Caco-2 (cell line): ENCODE measurements around the gene PPP2R5C. TPM values are rescaled to one million over a fixed set of nuclear protein-coding genes. Genes with fewer than 3 reads are reported as not detected.
"Not testable (repeated sequence)": the region's sequence is repeated elsewhere in the genome, so short reads cannot be mapped to it uniquely, and the experiment has no call there.

ENCODE experiments used
- BruUV-seq: library from RNA; stranded (reverse); fragments of 400-500 nt; replicated peaks from 2 replicates; lab custom pipeline; 2021; lab: Mats Ljungman, UMichigan
- CTCF ChIA-PET: fragments of 300-600 bp; sonication (Branson Sonifier 250); formaldehyde crosslinking; loops from one replicate; lab custom pipeline; 2022; ENCODE audit warnings: antibody characterized with exemption; lab: Charles Lee
- POLR2A ChIA-PET: fragments of 300-600 bp; sonication (Branson Sonifier 250); formaldehyde crosslinking; loops from one replicate; lab custom pipeline; 2022; ENCODE audit warnings: antibody characterized with exemption; lab: Charles Lee
- DNase-seq, 2 experiments: peaks; one replicate each; pipeline versions ENCODE4 v3.0.0 to v3.0.0-alpha.2; 2020 to 2022
- H3K27me3 ChIP-seq: replicated peaks from 2 replicates; pipeline ENCODE4 v1.6.0; 2011; ENCODE audit warnings: low read length; ENCODE audit not compliant: control insufficient read depth, insufficient read depth
- H3K36me3 ChIP-seq: 2 replicates; pipeline ENCODE4 v1.5.1; 2011; ENCODE audit warnings: low read length; ENCODE audit not compliant: control insufficient read depth, insufficient read depth
- H3K4me1 ChIP-seq: fragments of 250-450 bp; sonication (Bioruptor Pico); 2 replicates; pipeline ENCODE4 v1.5.1; 2020; ENCODE audit warnings: mild to moderate bottlenecking
- H3K4me3 ChIP-seq: 2 replicates; pipeline ENCODE4 v1.5.1; 2011; ENCODE audit warnings: low read depth, mild to moderate bottlenecking, control low read depth, low read length
- H3K9me3 ChIP-seq: fragments of 250-450 bp; sonication (Bioruptor Pico); 2 replicates; pipeline ENCODE4 v1.5.1; 2020; ENCODE audit warnings: mild to moderate bottlenecking, moderate library complexity
- H3K27ac Mint-ChIP-seq: one replicate; pipeline ENCODE4 v1.8.0; 2022; ENCODE audit warnings: mixed read lengths; ENCODE audit not compliant: unreplicated experiment
- H3K27me3 Mint-ChIP-seq: one replicate; pipeline ENCODE4 v1.8.0; 2022; ENCODE audit warnings: mixed read lengths; ENCODE audit not compliant: insufficient read depth, unreplicated experiment
- H3K36me3 Mint-ChIP-seq: one replicate; pipeline ENCODE4 v1.8.0; 2022; ENCODE audit warnings: mild to moderate bottlenecking, mixed read lengths; ENCODE audit not compliant: insufficient read depth, unreplicated experiment
- H3K4me1 Mint-ChIP-seq: one replicate; pipeline ENCODE4 v1.8.0; 2022; ENCODE audit warnings: low read depth, mixed read lengths; ENCODE audit not compliant: unreplicated experiment
- H3K4me3 Mint-ChIP-seq: one replicate; pipeline ENCODE4 v1.8.0; 2022; ENCODE audit warnings: mild to moderate bottlenecking, moderate library complexity, mixed read lengths; ENCODE audit not compliant: unreplicated experiment
- H3K9me3 Mint-ChIP-seq: one replicate; pipeline ENCODE4 v1.8.0; 2022; ENCODE audit warnings: mixed read lengths; ENCODE audit not compliant: unreplicated experiment
- intact Hi-C: fragments of 100-400 bp; cut with micrococcal nuclease; formaldehyde crosslinking; loops from one replicate; pipeline ENCODE4 v1.10.0; 2022; ENCODE audit not compliant: unreplicated experiment
- total RNA-seq: library from RNA; stranded (reverse); gene quantifications from 2 replicates; pipeline ENCODE4 v1.2.3, GENCODE V29; 2022
- TF ChIP-seq, protein P1 (sequence below), 2 experiments: fragments of 200-600 bp in 1 of 2; IDR thresholded peaks; 1 replicate in 1 of 2; 2 replicates in 1 of 2; pipeline versions ENCODE4 v1.5.1 to v1.8.0; 2011 to 2022; ENCODE audit warnings: antibody characterized with exemption in 1 of 2, control low read depth in 1 of 2, inconsistent platforms in 1 of 2, low read depth in 1 of 2, low read length in 1 of 2, mild to moderate bottlenecking in 1 of 2, moderate library complexity in 1 of 2; ENCODE audit not compliant: insufficient read depth in 1 of 2, severe bottlenecking in 1 of 2, unreplicated experiment in 1 of 2

The PPP2R5C gene
- total RNA-seq, 1 experiment from 2014 or later: 97.5 TPM

DNA sequence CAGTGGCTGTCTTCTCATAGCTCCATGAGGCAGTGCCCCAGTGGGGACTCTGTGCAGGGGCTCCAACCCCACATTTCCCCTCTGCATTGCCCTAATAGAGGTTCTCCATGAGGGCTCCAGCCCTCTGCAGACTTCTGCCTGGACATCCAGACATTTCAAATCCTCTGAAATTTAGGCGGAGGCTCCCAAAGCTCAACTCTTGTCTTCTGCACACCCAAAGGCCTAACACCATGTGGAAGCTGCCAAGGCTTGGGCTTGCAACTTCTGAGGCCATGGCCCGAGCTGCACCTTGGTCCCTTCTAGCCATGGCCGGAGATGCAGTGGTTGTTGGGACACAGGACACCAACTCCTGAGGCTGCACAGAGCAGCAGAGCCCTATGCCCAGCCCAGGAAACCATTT lies 20.5 kb upstream of the PPP2R5C start:
- Mint-ChIP-seq H3K4me1 (no peaks in the 10 kb centered on the region), H3K4me3 (no peak overlapping the region), H3K27ac (no peak overlapping the region), H3K9me3 (peaks cover 34% of the 10 kb centered on the region), H3K27me3 (peaks cover under 1% of the 10 kb centered on the region), H3K36me3 (no peaks in the 10 kb centered on the region)
- no peaks in the 10 kb centered on the region for H3K27me3 ChIP-seq
- H3K36me3 ChIP-seq: no peaks in the 10 kb centered on the region
- H3K9me3 ChIP-seq: peaks cover 14% of the 10 kb centered on the region
- ChIA-PET POLR2A (no interaction called here), CTCF (no interaction called here)
- no TSS peak for BruUV-seq
- H3K4me1 ChIP-seq: no peaks in the 10 kb centered on the region
- H3K4me3 ChIP-seq: no peak overlapping the region
- intact Hi-C loops: no loop called here
- TF ChIP-seq, protein P1, sequence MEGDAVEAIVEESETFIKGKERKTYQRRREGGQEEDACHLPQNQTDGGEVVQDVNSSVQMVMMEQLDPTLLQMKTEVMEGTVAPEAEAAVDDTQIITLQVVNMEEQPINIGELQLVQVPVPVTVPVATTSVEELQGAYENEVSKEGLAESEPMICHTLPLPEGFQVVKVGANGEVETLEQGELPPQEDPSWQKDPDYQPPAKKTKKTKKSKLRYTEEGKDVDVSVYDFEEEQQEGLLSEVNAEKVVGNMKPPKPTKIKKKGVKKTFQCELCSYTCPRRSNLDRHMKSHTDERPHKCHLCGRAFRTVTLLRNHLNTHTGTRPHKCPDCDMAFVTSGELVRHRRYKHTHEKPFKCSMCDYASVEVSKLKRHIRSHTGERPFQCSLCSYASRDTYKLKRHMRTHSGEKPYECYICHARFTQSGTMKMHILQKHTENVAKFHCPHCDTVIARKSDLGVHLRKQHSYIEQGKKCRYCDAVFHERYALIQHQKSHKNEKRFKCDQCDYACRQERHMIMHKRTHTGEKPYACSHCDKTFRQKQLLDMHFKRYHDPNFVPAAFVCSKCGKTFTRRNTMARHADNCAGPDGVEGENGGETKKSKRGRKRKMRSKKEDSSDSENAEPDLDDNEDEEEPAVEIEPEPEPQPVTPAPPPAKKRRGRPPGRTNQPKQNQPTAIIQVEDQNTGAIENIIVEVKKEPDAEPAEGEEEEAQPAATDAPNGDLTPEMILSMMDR (IDR thresholded peaks at IDR 0.05; ENCODE audit: insufficient read depth in 1 of 2, low read depth in 1 of 2, low read length in 1 of 2, severe bottlenecking in 1 of 2, unreplicated experiment in 1 of 2): no peak
- no peak for DNase-seq

DNA sequence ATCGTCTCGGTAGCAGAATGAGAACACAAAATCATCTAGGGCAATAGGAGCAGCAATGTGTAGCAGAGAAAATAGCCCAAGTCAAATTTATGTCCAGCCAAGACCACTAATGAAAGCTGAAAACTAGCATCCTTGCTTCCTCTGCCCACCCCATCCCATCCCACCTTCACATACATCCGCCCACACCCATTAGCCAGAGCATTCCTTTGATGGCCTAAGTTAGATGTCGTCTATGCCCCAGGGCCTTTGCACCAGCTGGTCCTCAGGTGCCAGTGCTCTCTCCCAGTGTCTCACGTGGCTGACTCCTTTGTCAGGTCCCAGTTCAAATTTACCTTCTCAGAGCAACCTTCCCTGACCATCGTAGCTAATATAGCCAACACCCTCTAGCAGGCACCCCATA lies 17.8 kb upstream of the PPP2R5C start:
- Histone ChIP-seq H3K27me3 (no peaks in the 10 kb centered on the region), H3K4me1 (no peaks in the 10 kb centered on the region), H3K36me3 (no peaks in the 10 kb centered on the region), H3K9me3 (peaks cover 14% of the 10 kb centered on the region), H3K4me3 (no peak overlapping the region)
- TF ChIP-seq, protein P1 (IDR thresholded peaks at IDR 0.05; ENCODE audit: insufficient read depth in 1 of 2, low read depth in 1 of 2, low read length in 1 of 2, severe bottlenecking in 1 of 2, unreplicated experiment in 1 of 2): no peak
- POLR2A ChIA-PET: no interaction called here
- Mint-ChIP-seq H3K36me3 (no peaks in the 10 kb centered on the region), H3K27me3 (peaks cover 15% of the 10 kb centered on the region), H3K4me1 (no peaks in the 10 kb centered on the region), H3K4me3 (no peak overlapping the region), H3K9me3 (peaks cover 34% of the 10 kb centered on the region), H3K27ac (no peak overlapping the region)
- intact Hi-C loops: no loop called here
- DNase-seq: no peak
- no TSS peak for BruUV-seq
- CTCF ChIA-PET: no interaction called here

DNA sequence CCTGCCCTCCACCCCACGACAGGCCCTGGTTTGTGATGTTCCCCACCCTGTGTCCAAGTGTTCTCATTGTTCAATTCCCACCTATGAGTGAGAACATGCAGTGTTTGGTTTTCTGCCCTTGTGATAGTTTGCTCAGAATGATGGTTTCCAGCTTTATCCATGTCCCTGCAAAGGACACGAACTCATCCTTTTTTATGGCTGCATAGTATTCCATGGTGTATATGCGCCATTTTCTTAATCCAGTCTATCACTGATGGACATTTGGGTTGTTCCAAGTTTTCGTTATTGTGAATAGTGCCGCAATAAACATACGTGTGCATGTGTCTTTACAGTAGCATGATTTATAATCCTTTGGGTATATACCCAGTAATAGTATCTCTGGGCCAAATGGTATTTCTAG lies 17.1 kb upstream of the PPP2R5C start:
- CTCF ChIA-PET, H3K36me3 Mint-ChIP-seq, H3K4me1 ChIP-seq, H3K36me3 ChIP-seq, H3K4me3 Mint-ChIP-seq, H3K27ac Mint-ChIP-seq, H3K4me3 ChIP-seq, BruUV-seq, DNase-seq, H3K27me3 ChIP-seq, H3K4me1 Mint-ChIP-seq, POLR2A ChIA-PET, intact Hi-C loops: not testable (repeated sequence)
- H3K9me3 ChIP-seq: peaks cover 14% of the 10 kb centered on the region
- H3K9me3 Mint-ChIP-seq: peaks cover 32% of the 10 kb centered on the region
- H3K27me3 Mint-ChIP-seq: peaks cover 18% of the 10 kb centered on the region

DNA sequence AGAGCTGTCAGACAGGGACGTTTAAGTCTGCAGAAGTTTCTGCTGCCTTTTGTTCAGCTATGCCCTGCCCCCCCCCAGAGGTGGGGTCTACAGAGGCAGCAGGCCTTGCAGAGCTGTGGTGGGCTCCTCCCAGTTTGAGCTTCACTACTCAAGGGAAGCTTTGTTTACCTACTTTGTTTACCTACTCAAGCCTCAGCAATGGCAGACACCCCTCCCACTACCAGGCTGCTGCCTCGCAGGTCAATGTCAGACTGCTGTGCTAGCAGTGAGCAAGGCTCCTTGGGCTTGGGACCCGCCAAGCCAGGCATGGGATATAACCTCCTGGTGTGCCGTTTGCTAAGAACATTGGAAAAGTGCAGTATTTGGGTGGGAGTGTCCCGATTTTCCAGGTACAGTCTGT lies 11.8 kb upstream of the PPP2R5C start:
- peaks cover 28% of the 10 kb centered on the region for H3K27me3 Mint-ChIP-seq
- H3K4me3 Mint-ChIP-seq, H3K36me3 ChIP-seq, H3K27ac Mint-ChIP-seq, H3K9me3 ChIP-seq, BruUV-seq, H3K9me3 Mint-ChIP-seq, H3K4me1 Mint-ChIP-seq, POLR2A ChIA-PET, intact Hi-C loops, DNase-seq, CTCF ChIA-PET, H3K4me3 ChIP-seq, H3K36me3 Mint-ChIP-seq, H3K4me1 ChIP-seq, H3K27me3 ChIP-seq: not testable (repeated sequence)
